Measurements from ENCODE around the gene PPIB.

Gene PPIB

DNA sequence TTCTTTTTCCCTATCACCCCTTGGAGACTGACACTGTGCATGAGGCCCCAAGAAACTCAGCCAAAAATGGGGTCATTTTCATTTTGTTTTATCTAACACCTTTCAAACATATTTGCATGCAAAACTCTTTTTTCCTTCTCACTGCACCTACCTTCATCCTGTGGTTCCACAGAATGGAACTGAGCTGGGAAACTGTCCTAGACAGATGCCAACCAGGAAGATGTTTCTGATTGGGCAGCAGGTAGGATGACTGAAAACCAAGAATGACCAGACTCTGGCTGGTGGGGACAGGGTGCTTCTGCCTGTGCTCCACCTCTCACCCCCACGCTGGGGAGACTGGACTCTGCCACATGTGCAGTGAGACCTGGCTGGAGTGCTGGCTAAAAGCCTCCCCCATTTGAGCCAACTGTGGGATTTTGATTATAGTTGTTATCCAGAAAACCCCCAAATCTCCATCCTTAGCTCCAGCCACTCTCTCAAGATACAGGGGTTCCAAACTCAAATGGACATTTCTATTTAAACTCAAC lies 5.2 kb downstream of the PPIB start:
- DNase-seq, result no peak

GRCh38 chr15:64156652-64157331 lies 6.0 kb downstream of the PPIB start:
- no peak for DNase-seq

- DNase-seq, result no peak
These were observed 6.8 kb downstream of the PPIB start for GRCh38 chr15:64155802-64156651.

GRCh38 chr15:64153480-64154367 lies 9.1 kb downstream of the PPIB start:
- DNase-seq, result peak; percentile 84

GRCh38 chr15:64152507-64153387 lies 10.1 kb downstream of the PPIB start:
- peak; percentile 54 for DNase-seq

GRCh38 chr15:64151727-64152506 lies 10.9 kb downstream of the PPIB start, which contains the start of gene SNX22:
TSS of gene SNX22 (plus strand) at chr15:64151731. CDS start at chr15:64151776, 45 bp downstream.
- no peak for DNase-seq

- no peak for DNase-seq
These were observed 12.8 kb downstream of the PPIB start for GRCh38 chr15:64149893-64150578.

DNA sequence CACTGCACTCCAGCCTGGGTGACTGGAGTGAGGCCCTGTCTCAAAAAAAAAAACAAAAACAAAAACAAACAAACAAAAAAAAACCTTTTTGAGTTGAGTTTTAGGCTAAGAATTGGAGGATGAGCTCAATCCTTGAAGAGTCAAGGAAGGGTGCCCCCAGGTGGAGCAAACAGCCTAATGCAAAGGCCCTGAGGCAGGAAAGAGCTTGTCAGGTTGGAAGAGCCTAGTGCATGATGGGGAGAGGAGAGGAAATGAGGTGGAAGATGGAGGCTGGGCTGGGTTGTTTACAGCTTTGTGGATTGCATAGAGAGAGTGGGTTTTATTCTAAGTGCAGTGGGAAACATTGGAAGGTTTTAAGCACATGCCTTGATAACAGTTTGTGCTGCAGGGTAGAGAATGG lies 13.4 kb downstream of the PPIB start:
- no peak for DNase-seq

DNA sequence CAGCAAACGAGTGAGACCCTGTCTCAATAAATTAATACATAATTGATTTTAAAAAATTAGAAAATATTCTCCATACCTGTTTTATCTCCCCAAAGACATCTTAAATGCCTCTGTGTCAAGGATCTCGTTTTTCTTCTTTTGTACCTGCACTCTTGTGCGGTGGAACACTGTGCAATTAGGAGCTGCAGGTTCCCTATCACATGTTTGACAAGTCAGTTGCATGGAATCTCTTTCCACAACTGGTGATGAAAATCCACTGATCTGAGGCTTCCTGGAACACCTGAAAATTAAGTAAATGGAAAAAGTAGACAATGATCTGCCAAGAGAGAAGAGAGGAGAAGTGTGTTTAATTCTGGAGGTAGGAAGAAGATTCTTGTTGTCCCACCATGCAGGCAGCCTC lies 14.2 kb downstream of the PPIB start:
- DNase-seq, result no peak

DNA sequence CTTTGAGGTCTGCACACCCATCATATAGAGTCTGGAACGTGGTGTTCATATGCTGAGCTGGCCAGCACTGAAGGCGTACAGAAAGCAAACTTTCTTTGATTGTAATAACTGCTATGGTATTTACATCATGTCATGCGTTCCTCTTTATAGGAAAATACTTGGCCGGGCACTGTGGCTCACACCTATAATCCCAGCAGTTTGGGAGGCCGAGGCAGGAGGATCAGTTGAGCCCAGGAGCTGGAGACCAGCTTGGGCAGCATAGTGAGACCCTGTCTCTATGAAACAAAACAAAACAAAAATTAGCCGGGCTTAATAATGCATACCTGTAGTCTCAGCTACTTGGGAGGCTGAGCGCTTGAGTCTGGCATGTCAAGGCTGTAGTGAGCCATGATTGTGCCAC lies 14.7 kb downstream of the PPIB start:
- DNase-seq, result no peak

GRCh38 chr15:64146885-64147681 lies 15.7 kb downstream of the PPIB start:
- no peak for DNase-seq

DNA sequence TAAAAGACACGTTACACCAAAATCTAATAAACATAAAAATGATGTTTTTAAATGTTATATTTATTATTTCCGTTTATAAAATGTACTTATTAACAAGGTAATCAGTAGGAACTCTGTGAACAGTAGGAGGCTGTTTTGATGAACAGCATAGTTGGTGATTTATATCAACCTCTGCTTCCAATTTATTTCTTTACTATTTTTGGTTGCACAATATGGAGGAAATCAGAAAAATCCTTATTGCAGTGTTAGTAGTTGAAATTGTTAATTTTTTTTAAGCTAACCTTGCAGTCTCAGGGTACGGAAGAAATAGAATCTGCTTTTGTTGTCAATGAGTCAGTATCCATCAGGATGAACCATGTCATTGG lies 16.3 kb downstream of the PPIB start:
- no peak for DNase-seq

GRCh38 chr15:64146041-64146440 lies 16.8 kb downstream of the PPIB start:
- no peak for DNase-seq

DNA sequence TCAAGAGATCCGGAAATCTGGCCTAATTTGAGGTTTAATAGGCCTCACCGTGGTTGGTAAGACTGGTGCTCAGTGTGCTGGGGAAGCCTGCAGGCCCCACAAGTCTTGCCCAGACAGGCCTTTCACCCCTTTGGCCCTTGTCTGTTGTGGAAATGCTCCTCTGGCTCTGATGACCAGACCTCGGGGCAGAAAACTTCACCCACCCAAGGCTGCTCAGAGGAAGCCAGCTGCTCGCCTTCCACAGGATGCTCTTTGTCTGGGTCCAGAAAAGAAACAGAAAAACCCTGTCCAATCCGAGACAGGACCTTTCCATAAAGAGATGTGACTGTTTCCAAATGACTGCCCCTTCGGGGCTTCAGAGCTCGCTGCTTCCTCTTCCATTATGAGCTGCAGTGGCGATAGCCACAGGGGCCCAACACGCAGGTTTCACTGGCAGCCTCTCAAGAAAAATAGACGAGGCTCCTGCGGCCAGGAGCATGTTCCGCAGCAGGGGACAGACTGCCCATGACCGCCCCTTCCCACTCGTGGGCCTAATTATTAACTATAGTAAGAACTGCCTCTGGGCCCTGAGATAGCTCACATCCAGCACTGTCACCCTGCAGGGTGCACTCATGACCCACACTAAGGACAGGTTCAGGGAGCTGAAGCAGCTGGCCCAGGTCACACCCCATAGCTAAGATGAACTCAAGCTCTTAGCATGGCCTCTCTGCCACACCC lies 18.1 kb downstream of the PPIB start:
- DNase-seq, result no peak

DNA sequence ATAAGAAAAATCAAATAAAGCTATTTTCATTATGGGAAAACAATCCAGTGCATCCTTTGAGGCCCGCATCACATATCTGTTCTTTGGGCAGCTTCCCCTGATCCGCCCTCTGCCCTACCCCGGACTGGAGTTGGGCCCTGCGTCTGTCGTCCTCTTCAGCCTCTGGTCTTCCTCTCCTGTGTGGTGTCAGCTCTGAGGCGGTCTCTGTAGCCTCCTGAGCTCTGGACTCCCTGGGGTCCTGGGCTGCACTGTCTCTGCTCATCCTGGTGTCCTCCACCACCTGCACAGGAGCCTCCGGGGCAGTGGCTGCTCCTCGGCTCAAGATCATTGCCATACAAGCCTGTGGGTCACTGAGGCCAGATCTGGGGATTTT lies 18.6 kb downstream of the PPIB start:
- DNase-seq, result no peak

GRCh38 chr15:64143276-64143675 lies 19.5 kb downstream of the PPIB start:
- DNase-seq, result no peak

GRCh38 chr15:64141798-64142512 lies 20.9 kb downstream of the PPIB start:
- DNase-seq, result no peak

DNA sequence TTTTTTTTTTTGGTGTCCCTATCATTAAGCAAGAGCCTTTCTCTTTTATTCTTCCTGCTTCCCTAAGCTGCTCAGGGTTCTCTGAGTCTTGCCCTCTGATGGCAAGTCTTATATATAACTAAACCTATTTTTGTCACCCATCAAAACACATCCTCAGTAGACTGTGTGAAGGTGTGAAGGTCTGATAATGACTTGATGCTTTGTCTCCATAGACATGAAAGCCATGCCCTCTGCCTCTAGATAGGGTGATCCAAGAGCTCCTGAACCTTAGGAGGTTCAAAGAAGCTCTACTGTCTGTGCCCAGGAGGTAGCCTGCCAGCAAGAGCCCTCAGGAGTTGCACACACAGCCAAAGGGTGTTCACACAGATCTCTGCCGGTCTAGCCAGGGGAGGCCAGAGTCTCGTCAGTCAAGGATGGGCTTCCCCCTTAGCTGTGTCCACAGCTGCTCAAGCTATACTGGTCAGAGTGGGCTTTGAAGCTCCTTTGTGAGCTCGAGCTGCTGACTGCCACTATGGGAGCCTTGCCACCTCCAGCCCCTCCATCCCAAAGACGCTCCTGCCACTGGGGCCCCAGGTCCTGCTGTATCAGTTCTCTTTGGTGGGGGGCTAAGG lies 24.4 kb downstream of the PPIB start:
- no peak for DNase-seq

Data from NCI-H526 treated with DMSO at 0.1 percent for 48 hours (cell line).